HG03196 (cell line): ENCODE data around the gene LPAR1.
"Not testable (repeated sequence)": the region's sequence is repeated elsewhere in the genome, so short reads cannot be mapped to it uniquely, and the experiment has no call there.

ENCODE experiments used
- ATAC-seq: cut with Tn5 transposase; IDR thresholded peaks from one replicate; pipeline ENCODE4 v1.9.1; 2021; ENCODE audit not compliant: unreplicated experiment

LPAR1 gene

GRCh38 chr9:110826400-110826799 lies 211.9 kb downstream of the LPAR1 start:
- ATAC-seq, result not testable (repeated sequence)

- ATAC-seq, result no peak
Measured at GRCh38 chr9:110825950-110826349, 212.3 kb downstream of the LPAR1 start.

- ATAC-seq, result not testable (repeated sequence)
Measured at GRCh38 chr9:110825129-110825528, 213.1 kb downstream of the LPAR1 start.
